Measurements from ENCODE around the gene SMIM7.

DNA sequence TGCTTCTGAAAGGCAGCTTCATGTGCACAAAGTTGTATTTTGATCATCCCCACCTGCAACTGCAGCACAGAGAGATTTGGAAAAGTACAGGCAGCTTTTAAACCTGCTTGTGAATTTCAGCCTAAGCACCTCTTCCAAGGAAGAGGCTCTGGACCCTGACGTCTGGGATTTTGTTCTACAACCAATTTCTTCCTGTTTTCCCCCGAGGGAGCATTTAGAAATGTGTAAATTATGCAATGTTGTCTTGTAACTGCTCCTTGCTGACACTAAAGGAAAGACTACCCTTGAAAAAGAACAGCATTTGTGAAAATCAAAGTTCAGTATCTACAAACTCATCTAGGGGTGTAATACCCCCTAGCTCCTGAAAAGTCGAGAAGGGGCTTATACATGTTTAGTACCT lies 47.3 kb downstream of the SMIM7 start:
- TF ChIP-seq, protein P1, sequence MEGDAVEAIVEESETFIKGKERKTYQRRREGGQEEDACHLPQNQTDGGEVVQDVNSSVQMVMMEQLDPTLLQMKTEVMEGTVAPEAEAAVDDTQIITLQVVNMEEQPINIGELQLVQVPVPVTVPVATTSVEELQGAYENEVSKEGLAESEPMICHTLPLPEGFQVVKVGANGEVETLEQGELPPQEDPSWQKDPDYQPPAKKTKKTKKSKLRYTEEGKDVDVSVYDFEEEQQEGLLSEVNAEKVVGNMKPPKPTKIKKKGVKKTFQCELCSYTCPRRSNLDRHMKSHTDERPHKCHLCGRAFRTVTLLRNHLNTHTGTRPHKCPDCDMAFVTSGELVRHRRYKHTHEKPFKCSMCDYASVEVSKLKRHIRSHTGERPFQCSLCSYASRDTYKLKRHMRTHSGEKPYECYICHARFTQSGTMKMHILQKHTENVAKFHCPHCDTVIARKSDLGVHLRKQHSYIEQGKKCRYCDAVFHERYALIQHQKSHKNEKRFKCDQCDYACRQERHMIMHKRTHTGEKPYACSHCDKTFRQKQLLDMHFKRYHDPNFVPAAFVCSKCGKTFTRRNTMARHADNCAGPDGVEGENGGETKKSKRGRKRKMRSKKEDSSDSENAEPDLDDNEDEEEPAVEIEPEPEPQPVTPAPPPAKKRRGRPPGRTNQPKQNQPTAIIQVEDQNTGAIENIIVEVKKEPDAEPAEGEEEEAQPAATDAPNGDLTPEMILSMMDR (IDR thresholded peaks at IDR 0.05): peak in 1 of 12 donors; percentile 5
- no peak for TF ChIP-seq POLR2A (IDR thresholded peaks at IDR 0.05)

Data from heart left ventricle (tissue), 13 donors.